HepG2 (cell line): ENCODE data around the gene SHFL. TPM values are rescaled to one million over a fixed set of nuclear protein-coding genes. Genes with fewer than 3 reads are reported as not detected.
A peak's percentile ranks its signal among the peaks of the same experiment; 100 is the strongest.

Experiments
- BHLHE40 ChIP-seq: IDR thresholded peaks from 2 replicates; pipeline ENCODE4 v1.6.1; 2011; ENCODE audit warnings: low read length, improper control_type of control experiment
- CBFB ChIP-seq: sonication (generic); formaldehyde crosslinking; IDR thresholded peaks from 2 replicates; pipeline ENCODE4 v1.4.0; 2020; ENCODE audit warnings: missing genetic modification reagents
- CENPBD1 ChIP-seq: sonication (generic); formaldehyde crosslinking; IDR thresholded peaks from 2 replicates; pipeline ENCODE4 v1.8.0; 2022; ENCODE audit warnings: missing genetic modification reagents, low read depth, mild to moderate bottlenecking, borderline replicate concordance
- HOMEZ ChIP-seq: IDR thresholded peaks from 2 replicates; pipeline ENCODE4 v1.6.1; 2016; ENCODE audit warnings: low read depth
- HOXA3 ChIP-seq: sonication (generic); formaldehyde crosslinking; IDR thresholded peaks from 2 replicates; pipeline ENCODE4 v1.5.0; 2020; ENCODE audit warnings: missing genetic modification reagents
- IKZF4 ChIP-seq: sonication (generic); formaldehyde crosslinking; IDR thresholded peaks from 2 replicates; pipeline ENCODE4 v1.5.1; 2020; ENCODE audit warnings: borderline replicate concordance, mild to moderate bottlenecking, low read depth, missing genetic modification reagents; ENCODE audit errors: not compliant biosample characterization
- JUNB ChIP-seq: sonication (generic); formaldehyde crosslinking; IDR thresholded peaks from 2 replicates; pipeline ENCODE4 v1.8.0; 2022; ENCODE audit warnings: missing genetic modification reagents, mild to moderate bottlenecking, borderline replicate concordance
- KDM3A ChIP-seq: IDR thresholded peaks from 2 replicates; pipeline ENCODE4 v1.6.1; 2018; ENCODE audit warnings: low read depth, missing compliant biosample characterization
- KLF12 ChIP-seq: sonication (generic); formaldehyde crosslinking; IDR thresholded peaks from 2 replicates; pipeline ENCODE4 v1.4.0; 2020; ENCODE audit warnings: missing genetic modification reagents, borderline replicate concordance
- MAZ ChIP-seq, 2 experiments: sonication (generic) in 1 of 2; formaldehyde crosslinking in 1 of 2; IDR thresholded peaks; 2 replicates each; pipeline versions ENCODE4 v1.5.0 to v1.6.1; 2012 to 2020; ENCODE audit warnings: low read depth in 2 of 2, mild to moderate bottlenecking in 2 of 2, borderline replicate concordance in 1 of 2, improper control_type of control experiment in 1 of 2, low read length in 1 of 2, missing genetic modification reagents in 1 of 2, moderate library complexity in 1 of 2
- MED1 ChIP-seq: sonication (generic); formaldehyde crosslinking; IDR thresholded peaks from 2 replicates; pipeline ENCODE4 v1.4.0; 2020; ENCODE audit warnings: missing genetic modification reagents
- PREB ChIP-seq: sonication (generic); formaldehyde crosslinking; IDR thresholded peaks from 2 replicates; pipeline ENCODE4 v1.4.0; 2020; ENCODE audit warnings: missing genetic modification reagents
- RAD21 ChIP-seq: fragments of 450-650 bp; formaldehyde crosslinking; IDR thresholded peaks from 2 replicates; pipeline ENCODE4 v1.5.0; 2020; ENCODE audit warnings: mild to moderate bottlenecking
- SRSF9 ChIP-seq: fragments of 200-400 bp; formaldehyde crosslinking; IDR thresholded peaks from 2 replicates; pipeline ENCODE4 v1.6.1; 2018; ENCODE audit warnings: borderline replicate concordance, mild to moderate bottlenecking, low read depth, low read length; ENCODE audit not compliant: insufficient read depth, poor library complexity, severe bottlenecking
- TAF1 ChIP-seq: sonication (generic); formaldehyde crosslinking; IDR thresholded peaks from 2 replicates; pipeline ENCODE4 v1.4.0; 2020; ENCODE audit warnings: missing genetic modification reagents
- TGIF2 ChIP-seq: IDR thresholded peaks from 2 replicates; pipeline ENCODE4 v1.6.1; 2016; ENCODE audit warnings: control low read depth, missing compliant biosample characterization
- TRIM22 ChIP-seq: fragments of 450-650 bp; IDR thresholded peaks from 2 replicates; pipeline ENCODE4 v1.6.1; 2017
- ZNF101 ChIP-seq: sonication (generic); formaldehyde crosslinking; IDR thresholded peaks from 2 replicates; pipeline ENCODE4 v1.4.0; 2020; ENCODE audit warnings: mild to moderate bottlenecking, low read depth, missing genetic modification reagents, borderline replicate concordance
- ZNF354B ChIP-seq: sonication (generic); formaldehyde crosslinking; IDR thresholded peaks from 2 replicates; pipeline ENCODE4 v1.8.0; 2022; ENCODE audit warnings: mild to moderate bottlenecking, missing genetic modification reagents
- ZNF556 ChIP-seq: sonication (generic); formaldehyde crosslinking; IDR thresholded peaks from 2 replicates; pipeline ENCODE4 v1.4.0; 2020; ENCODE audit warnings: mild to moderate bottlenecking, missing genetic modification reagents, borderline replicate concordance
- ZNF572 ChIP-seq: sonication (generic); formaldehyde crosslinking; IDR thresholded peaks from 2 replicates; pipeline ENCODE4 v1.5.1; 2020; ENCODE audit warnings: mild to moderate bottlenecking, missing genetic modification reagents
- ZNF780A ChIP-seq: sonication (generic); formaldehyde crosslinking; IDR thresholded peaks from 2 replicates; pipeline ENCODE4 v1.8.0; 2022; ENCODE audit warnings: mild to moderate bottlenecking, missing genetic modification reagents, moderate library complexity
- ZNF878 ChIP-seq: sonication (generic); formaldehyde crosslinking; IDR thresholded peaks from 2 replicates; pipeline ENCODE4 v1.8.1; 2023; ENCODE audit warnings: mild to moderate bottlenecking, missing genetic modification reagents, moderate library complexity
- polyA plus RNA-seq, 8 experiments: library from polyadenylated mRNA; depleted of rRNA in 3 of 8; stranded (reverse) in 7 of 8; unstranded in 1 of 8; fragments of >200 nt; fragmentation: Illumina TruSeq in 4 of 8; extraction: Trizol in 4 of 8; gene quantifications; 2 replicates each; pipeline versions ENCODE4 v1.2.1 to v1.2.3, GENCODE V29; 2011 to 2016; ENCODE audit warnings: low read depth in 4 of 8, missing spikeins in 1 of 8, mixed read lengths in 1 of 8; ENCODE audit not compliant: insufficient read depth in 1 of 8
- total RNA-seq, 5 experiments: library from RNA; depleted of rRNA; stranded (reverse); fragments of >200 nt; fragmentation: Illumina TruSeq; extraction: Trizol; gene quantifications; 2 replicates each; pipeline ENCODE4 v1.2.3, GENCODE V29; 2016; ENCODE audit warnings: low read depth in 1 of 5

SHFL gene
- total and polyA plus RNA-seq, 2 of the 13 experiments (the other 11 are each of a cell fraction or from before 2014, with no cell fraction given) = 12.3 to 36.4 TPM

- peak; percentile 59; the same call in 1 of the 2 replicates for TF ChIP-seq CBFB
- no peak for TF ChIP-seq PREB (CRISPR knock-in tag)
- no peak for TF ChIP-seq KLF12 (CRISPR knock-in tag)
- peak; percentile 88; the same call in 1 of the 2 replicates for TF ChIP-seq KDM3A
- TF ChIP-seq TAF1 (CRISPR knock-in tag) = peak; percentile 90; the same call in 1 of the 2 replicates
- TF ChIP-seq MAZ (IDR thresholded peaks at IDR 0.05; ENCODE audit: borderline replicate concordance, low read depth, low read length) = peak; percentile 94
- peak; percentile 93 for TF ChIP-seq MAZ (CRISPR knock-in tag; IDR thresholded peaks at IDR 0.05; ENCODE audit: low read depth)
- TF ChIP-seq ZNF556 (CRISPR knock-in tag) = peak; percentile 75; the same call in 1 of the 2 replicates
- TF ChIP-seq IKZF4 (CRISPR knock-in tag) = no peak
- TF ChIP-seq ZNF101 (CRISPR knock-in tag) = no peak
- TF ChIP-seq JUNB = no peak
- no peak for TF ChIP-seq ZNF354B (CRISPR knock-in tag)
- TF ChIP-seq HOMEZ (CRISPR knock-in tag) = no peak
- no peak for TF ChIP-seq SRSF9
- no peak; the same call in 1 of the 2 replicates for TF ChIP-seq BHLHE40
- TF ChIP-seq ZNF572 (CRISPR knock-in tag) = peak; percentile 82; the same call in 1 of the 2 replicates
- no peak for TF ChIP-seq TRIM22
- no peak for TF ChIP-seq CENPBD1
- 0 out of 2 replicates have a peak, but pooled peaks have one; percentile 55 for TF ChIP-seq ZNF878
- peak; percentile 79 for TF ChIP-seq MED1 (CRISPR knock-in tag)
- peak; percentile 93 for TF ChIP-seq HOXA3
- peak; percentile 50; the same call in 1 of the 2 replicates for TF ChIP-seq TGIF2
- TF ChIP-seq RAD21 (CRISPR knock-in tag) = 0 out of 2 replicates have a peak, but pooled peaks have one; percentile 11
- TF ChIP-seq ZNF780A (CRISPR knock-in tag) = no peak; the same call in 1 of the 2 replicates
Observed at GRCh38 chr19:10106100-10106936, 20.2 kb downstream of the SHFL start, which contains the start of gene PPAN (continued).
